HEK293T (cell line): Measurements from ENCODE around the gene UVRAG.

Experiments used
- ARNT ChIP-seq: fragments of 450-650 bp; IDR thresholded peaks from 2 replicates; pipeline ENCODE4 v1.6.1; 2017; ENCODE audit warnings: mild to moderate bottlenecking
- BHLHE40 ChIP-seq: fragments of 450-650 bp; IDR thresholded peaks from 2 replicates; pipeline ENCODE4 v1.6.1; 2016; ENCODE audit warnings: mild to moderate bottlenecking, moderate library complexity, borderline replicate concordance
- CTBP1 ChIP-seq: fragments of 450-650 bp; IDR thresholded peaks from 2 replicates; pipeline ENCODE4 v1.6.1; 2016; ENCODE audit warnings: borderline replicate concordance
- FOXK2 ChIP-seq: fragments of 450-650 bp; IDR thresholded peaks from 2 replicates; pipeline ENCODE4 v1.6.1; 2016; ENCODE audit warnings: mild to moderate bottlenecking
- FOXM1 ChIP-seq: fragments of 450-650 bp; IDR thresholded peaks from 2 replicates; pipeline ENCODE4 v1.6.1; 2017; ENCODE audit warnings: mild to moderate bottlenecking, borderline replicate concordance
- HDGF ChIP-seq: fragments of 450-650 bp; IDR thresholded peaks from 2 replicates; pipeline ENCODE4 v1.6.1; 2017; ENCODE audit warnings: antibody characterized with exemption, borderline replicate concordance
- SP1 ChIP-seq: fragments of 450-650 bp; IDR thresholded peaks from 2 replicates; pipeline ENCODE4 v1.6.1; 2017
- TARDBP ChIP-seq: fragments of 450-650 bp; IDR thresholded peaks from 2 replicates; pipeline ENCODE4 v1.6.1; 2016

DNA sequence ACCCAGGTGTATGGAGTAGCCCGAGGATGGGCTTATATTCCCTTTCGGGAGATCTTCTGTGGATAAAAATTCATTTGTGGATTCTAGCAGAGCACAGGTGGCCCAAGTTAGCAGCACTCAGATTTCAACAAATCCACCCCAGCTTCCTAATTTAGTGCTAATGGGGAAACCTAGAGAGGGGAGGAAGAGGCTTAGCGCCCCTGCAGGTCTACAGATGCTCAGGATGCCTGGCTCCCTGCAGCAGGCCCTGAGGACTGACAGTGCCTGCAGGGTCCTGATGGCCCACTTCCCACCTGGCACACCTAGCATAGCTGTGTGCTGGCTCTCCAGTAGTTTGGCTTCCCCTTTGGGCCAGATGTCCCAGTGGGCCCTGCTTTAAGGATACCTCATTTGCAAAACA is 40.0 kb upstream of the UVRAG start:
- TF ChIP-seq TARDBP = no peak
- TF ChIP-seq HDGF = no peak
- no peak for TF ChIP-seq FOXM1
- no peak for TF ChIP-seq CTBP1
- TF ChIP-seq FOXK2 = no peak
- no peak for TF ChIP-seq ARNT
- no peak for TF ChIP-seq BHLHE40
- no peak for TF ChIP-seq SP1
